GM23338 (cell line): ENCODE measurements around the gene FHIT. TPM values are rescaled to one million over a fixed set of nuclear protein-coding genes. Genes with fewer than 3 reads are reported as not detected.

Experiments
- ATAC-seq: fragments of 200-7000 bp; cut with Tn5 transposase; 3 replicates; pipeline ENCODE4 v1.9.1; 2020
- DNase-seq: peaks from one replicate; pipeline ENCODE4 v3.0.0-alpha.2; 2015; ENCODE audit warnings: low spot score
- H2AFZ ChIP-seq: fragments of 200-600 bp; sonication (generic); 2 replicates; pipeline ENCODE4 v1.8.0; 2016; ENCODE audit warnings: antibody characterized with exemption, mild to moderate bottlenecking, moderate library complexity
- H3F3A ChIP-seq: fragments of 200-600 bp; sonication (generic); replicated peaks from 2 replicates; pipeline ENCODE4 v1.8.0; 2017; ENCODE audit warnings: antibody characterized with exemption, mixed run types, low read depth
- H3K27ac ChIP-seq: fragments of 200-600 bp; sonication (generic); 2 replicates; pipeline ENCODE4 v1.6.1; 2016; ENCODE audit warnings: low read depth
- H3K27me3 ChIP-seq: fragments of 200-600 bp; sonication (generic); 2 replicates; pipeline ENCODE4 v1.8.0; 2016; ENCODE audit warnings: mild to moderate bottlenecking, mixed run types, moderate library complexity; ENCODE audit not compliant: insufficient read depth
- H3K36me3 ChIP-seq: fragments of 200-600 bp; sonication (generic); 2 replicates; pipeline ENCODE4 v1.8.0; 2016; ENCODE audit warnings: mild to moderate bottlenecking; ENCODE audit not compliant: insufficient read depth
- H3K4me1 ChIP-seq: fragments of 200-600 bp; sonication (generic); 2 replicates; pipeline ENCODE4 v1.8.0; 2016; ENCODE audit warnings: mild to moderate bottlenecking, moderate library complexity; ENCODE audit not compliant: insufficient read depth
- H3K4me2 ChIP-seq: fragments of 200-600 bp; sonication (generic); 2 replicates; pipeline ENCODE4 v1.7.1; 2017; ENCODE audit warnings: mixed run types
- H3K4me3 ChIP-seq: fragments of 200-600 bp; sonication (generic); 2 replicates; pipeline ENCODE4 v1.6.1; 2016; ENCODE audit warnings: mixed run types
- H3K79me2 ChIP-seq: fragments of 200-600 bp; sonication (generic); replicated peaks from 2 replicates; pipeline ENCODE4 v1.8.0; 2017; ENCODE audit warnings: mild to moderate bottlenecking; ENCODE audit not compliant: insufficient read depth
- H3K9me2 ChIP-seq: fragments of 200-600 bp; sonication (generic); 2 replicates; pipeline ENCODE4 v1.8.0; 2017; ENCODE audit not compliant: insufficient read depth
- H4K20me1 ChIP-seq: fragments of 200-600 bp; sonication (generic); replicated peaks from 2 replicates; pipeline ENCODE4 v1.8.0; 2017; ENCODE audit warnings: mild to moderate bottlenecking; ENCODE audit not compliant: insufficient read depth
- H3K27ac Mint-ChIP-seq: 2 replicates; pipeline ENCODE4 v1.8.0; 2020; ENCODE audit warnings: inconsistent platforms, mild to moderate bottlenecking, moderate library complexity, mixed read lengths
- H3K27me3 Mint-ChIP-seq: 3 replicates; pipeline ENCODE4 v1.8.0; 2022; ENCODE audit warnings: low read depth, mild to moderate bottlenecking, moderate library complexity, mixed read lengths, inconsistent platforms; ENCODE audit not compliant: insufficient read depth, poor library complexity
- H3K36me3 Mint-ChIP-seq: 3 replicates; pipeline ENCODE4 v1.8.0; 2021; ENCODE audit warnings: low read depth, mild to moderate bottlenecking, inconsistent platforms, moderate library complexity, mixed read lengths
- H3K4me1 Mint-ChIP-seq: 3 replicates; pipeline ENCODE4 v1.8.0; 2020; ENCODE audit warnings: mild to moderate bottlenecking, inconsistent platforms, mixed read lengths
- H3K4me3 Mint-ChIP-seq: 3 replicates; pipeline ENCODE4 v1.8.0; 2021; ENCODE audit warnings: moderate library complexity, mild to moderate bottlenecking, inconsistent platforms, mixed read lengths
- H3K9me3 Mint-ChIP-seq: 3 replicates; pipeline ENCODE4 v1.8.0; 2020; ENCODE audit warnings: moderate library complexity, mild to moderate bottlenecking, inconsistent platforms, mixed read lengths
- CREB1 ChIP-seq: fragments of 250-450 bp; sonication (Bioruptor Pico); IDR thresholded peaks from 2 replicates; pipeline ENCODE4 v1.5.0; 2020; ENCODE audit warnings: low read depth, mild to moderate bottlenecking, moderate library complexity
- ETS1 ChIP-seq: IDR thresholded peaks from 2 replicates; pipeline ENCODE4 v1.6.1; 2016; ENCODE audit warnings: antibody characterized with exemption
- EZH2 ChIP-seq: fragments of 200-600 bp; sonication (generic); IDR thresholded peaks from one replicate; pipeline ENCODE4 v1.8.0; 2017; ENCODE audit warnings: antibody characterized with exemption, mild to moderate bottlenecking, low read depth; ENCODE audit not compliant: unreplicated experiment
- JUNB ChIP-seq: IDR thresholded peaks from one replicate; pipeline ENCODE4 v1.6.1; 2016; ENCODE audit warnings: antibody characterized with exemption; ENCODE audit not compliant: unreplicated experiment
- POLR2AphosphoS5 ChIP-seq: IDR thresholded peaks from 2 replicates; pipeline ENCODE4 v1.6.1; 2016; ENCODE audit warnings: antibody characterized with exemption, low read depth
- polyA plus RNA-seq: library from polyadenylated mRNA; unstranded; fragments of >200 nt; fragmentation: Nextera tagmentation; extraction: Ambion mirVana; gene quantifications from 2 replicates; pipeline ENCODE4 v1.2.1, GENCODE V29; 2016
- total RNA-seq: library from RNA; depleted of rRNA; stranded (reverse); fragments of >200 nt; shearing (Covaris generic); gene quantifications from 2 replicates; pipeline ENCODE4 v1.2.3, GENCODE V29; 2014
- TF ChIP-seq, protein P1 (sequence below): IDR thresholded peaks from one replicate; pipeline ENCODE4 v1.6.1; 2018; ENCODE audit warnings: antibody characterized with exemption; ENCODE audit not compliant: unreplicated experiment
- TF ChIP-seq, protein P2 (sequence below), 2 experiments: fragments of 200-600 bp in 1 of 2; sonication (generic) in 1 of 2; conservative IDR thresholded peaks; 2 replicates each; pipeline versions ENCODE4 v1.5.1 to v1.6.1; 2016 to 2017; ENCODE audit warnings: antibody characterized with exemption in 2 of 2, low read depth in 2 of 2, mild to moderate bottlenecking in 2 of 2, moderate library complexity in 1 of 2
- TF ChIP-seq, protein P3 (sequence below): fragments of 250-450 bp; sonication (Bioruptor Pico); IDR thresholded peaks from 2 replicates; pipeline ENCODE4 v1.5.0; 2020; ENCODE audit warnings: mild to moderate bottlenecking, moderate library complexity

Gene FHIT
- total and polyA plus RNA-seq, 2 experiments from 2014 or later, result 3.0 to 8.3 TPM

DNA sequence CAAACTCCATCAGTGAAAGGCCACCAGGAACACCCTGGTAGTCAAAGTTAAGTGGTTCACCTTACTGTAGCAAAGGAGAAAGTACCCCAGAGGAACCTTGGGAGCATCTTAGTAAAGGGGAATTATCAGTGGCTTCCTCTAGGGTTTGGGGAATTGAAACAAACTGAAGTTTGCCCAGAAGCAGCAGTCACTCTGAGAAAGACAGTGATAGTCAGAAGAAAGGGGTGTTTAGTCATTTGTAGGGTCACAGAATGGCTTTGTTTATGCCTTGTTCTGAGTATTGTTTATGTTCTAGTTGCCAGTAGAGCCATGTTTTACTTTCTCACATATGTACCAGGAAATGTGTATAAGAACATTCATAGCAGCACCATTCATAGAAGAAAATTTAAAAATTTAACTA lies 93.8 kb downstream of the FHIT start:
- no peak for ATAC-seq
- Mint-ChIP-seq H3K4me3 (no peak overlapping the region), H3K36me3 (no peaks in the 10 kb centered on the region), H3K27me3 (no peaks in the 10 kb centered on the region), H3K9me3 (no peaks in the 10 kb centered on the region), H3K27ac (no peak overlapping the region), H3K4me1 (peaks cover 25% of the 10 kb centered on the region)
- no peak overlapping the region for H3K27ac ChIP-seq
- no peak for TF ChIP-seq POLR2AphosphoS5
- TF ChIP-seq JUNB, result no peak
- TF ChIP-seq, protein P1, sequence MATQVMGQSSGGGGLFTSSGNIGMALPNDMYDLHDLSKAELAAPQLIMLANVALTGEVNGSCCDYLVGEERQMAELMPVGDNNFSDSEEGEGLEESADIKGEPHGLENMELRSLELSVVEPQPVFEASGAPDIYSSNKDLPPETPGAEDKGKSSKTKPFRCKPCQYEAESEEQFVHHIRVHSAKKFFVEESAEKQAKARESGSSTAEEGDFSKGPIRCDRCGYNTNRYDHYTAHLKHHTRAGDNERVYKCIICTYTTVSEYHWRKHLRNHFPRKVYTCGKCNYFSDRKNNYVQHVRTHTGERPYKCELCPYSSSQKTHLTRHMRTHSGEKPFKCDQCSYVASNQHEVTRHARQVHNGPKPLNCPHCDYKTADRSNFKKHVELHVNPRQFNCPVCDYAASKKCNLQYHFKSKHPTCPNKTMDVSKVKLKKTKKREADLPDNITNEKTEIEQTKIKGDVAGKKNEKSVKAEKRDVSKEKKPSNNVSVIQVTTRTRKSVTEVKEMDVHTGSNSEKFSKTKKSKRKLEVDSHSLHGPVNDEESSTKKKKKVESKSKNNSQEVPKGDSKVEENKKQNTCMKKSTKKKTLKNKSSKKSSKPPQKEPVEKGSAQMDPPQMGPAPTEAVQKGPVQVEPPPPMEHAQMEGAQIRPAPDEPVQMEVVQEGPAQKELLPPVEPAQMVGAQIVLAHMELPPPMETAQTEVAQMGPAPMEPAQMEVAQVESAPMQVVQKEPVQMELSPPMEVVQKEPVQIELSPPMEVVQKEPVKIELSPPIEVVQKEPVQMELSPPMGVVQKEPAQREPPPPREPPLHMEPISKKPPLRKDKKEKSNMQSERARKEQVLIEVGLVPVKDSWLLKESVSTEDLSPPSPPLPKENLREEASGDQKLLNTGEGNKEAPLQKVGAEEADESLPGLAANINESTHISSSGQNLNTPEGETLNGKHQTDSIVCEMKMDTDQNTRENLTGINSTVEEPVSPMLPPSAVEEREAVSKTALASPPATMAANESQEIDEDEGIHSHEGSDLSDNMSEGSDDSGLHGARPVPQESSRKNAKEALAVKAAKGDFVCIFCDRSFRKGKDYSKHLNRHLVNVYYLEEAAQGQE, result no peak
- TF ChIP-seq, protein P2, sequence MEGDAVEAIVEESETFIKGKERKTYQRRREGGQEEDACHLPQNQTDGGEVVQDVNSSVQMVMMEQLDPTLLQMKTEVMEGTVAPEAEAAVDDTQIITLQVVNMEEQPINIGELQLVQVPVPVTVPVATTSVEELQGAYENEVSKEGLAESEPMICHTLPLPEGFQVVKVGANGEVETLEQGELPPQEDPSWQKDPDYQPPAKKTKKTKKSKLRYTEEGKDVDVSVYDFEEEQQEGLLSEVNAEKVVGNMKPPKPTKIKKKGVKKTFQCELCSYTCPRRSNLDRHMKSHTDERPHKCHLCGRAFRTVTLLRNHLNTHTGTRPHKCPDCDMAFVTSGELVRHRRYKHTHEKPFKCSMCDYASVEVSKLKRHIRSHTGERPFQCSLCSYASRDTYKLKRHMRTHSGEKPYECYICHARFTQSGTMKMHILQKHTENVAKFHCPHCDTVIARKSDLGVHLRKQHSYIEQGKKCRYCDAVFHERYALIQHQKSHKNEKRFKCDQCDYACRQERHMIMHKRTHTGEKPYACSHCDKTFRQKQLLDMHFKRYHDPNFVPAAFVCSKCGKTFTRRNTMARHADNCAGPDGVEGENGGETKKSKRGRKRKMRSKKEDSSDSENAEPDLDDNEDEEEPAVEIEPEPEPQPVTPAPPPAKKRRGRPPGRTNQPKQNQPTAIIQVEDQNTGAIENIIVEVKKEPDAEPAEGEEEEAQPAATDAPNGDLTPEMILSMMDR (conservative IDR thresholded peaks at IDR 0.05; ENCODE audit: low read depth in 2 of 2), result no peak
- no peak for TF ChIP-seq ETS1
- no peak for TF ChIP-seq CREB1 (CRISPR knock-in tag)
- TF ChIP-seq EZH2, result no peak
- TF ChIP-seq, protein P3, sequence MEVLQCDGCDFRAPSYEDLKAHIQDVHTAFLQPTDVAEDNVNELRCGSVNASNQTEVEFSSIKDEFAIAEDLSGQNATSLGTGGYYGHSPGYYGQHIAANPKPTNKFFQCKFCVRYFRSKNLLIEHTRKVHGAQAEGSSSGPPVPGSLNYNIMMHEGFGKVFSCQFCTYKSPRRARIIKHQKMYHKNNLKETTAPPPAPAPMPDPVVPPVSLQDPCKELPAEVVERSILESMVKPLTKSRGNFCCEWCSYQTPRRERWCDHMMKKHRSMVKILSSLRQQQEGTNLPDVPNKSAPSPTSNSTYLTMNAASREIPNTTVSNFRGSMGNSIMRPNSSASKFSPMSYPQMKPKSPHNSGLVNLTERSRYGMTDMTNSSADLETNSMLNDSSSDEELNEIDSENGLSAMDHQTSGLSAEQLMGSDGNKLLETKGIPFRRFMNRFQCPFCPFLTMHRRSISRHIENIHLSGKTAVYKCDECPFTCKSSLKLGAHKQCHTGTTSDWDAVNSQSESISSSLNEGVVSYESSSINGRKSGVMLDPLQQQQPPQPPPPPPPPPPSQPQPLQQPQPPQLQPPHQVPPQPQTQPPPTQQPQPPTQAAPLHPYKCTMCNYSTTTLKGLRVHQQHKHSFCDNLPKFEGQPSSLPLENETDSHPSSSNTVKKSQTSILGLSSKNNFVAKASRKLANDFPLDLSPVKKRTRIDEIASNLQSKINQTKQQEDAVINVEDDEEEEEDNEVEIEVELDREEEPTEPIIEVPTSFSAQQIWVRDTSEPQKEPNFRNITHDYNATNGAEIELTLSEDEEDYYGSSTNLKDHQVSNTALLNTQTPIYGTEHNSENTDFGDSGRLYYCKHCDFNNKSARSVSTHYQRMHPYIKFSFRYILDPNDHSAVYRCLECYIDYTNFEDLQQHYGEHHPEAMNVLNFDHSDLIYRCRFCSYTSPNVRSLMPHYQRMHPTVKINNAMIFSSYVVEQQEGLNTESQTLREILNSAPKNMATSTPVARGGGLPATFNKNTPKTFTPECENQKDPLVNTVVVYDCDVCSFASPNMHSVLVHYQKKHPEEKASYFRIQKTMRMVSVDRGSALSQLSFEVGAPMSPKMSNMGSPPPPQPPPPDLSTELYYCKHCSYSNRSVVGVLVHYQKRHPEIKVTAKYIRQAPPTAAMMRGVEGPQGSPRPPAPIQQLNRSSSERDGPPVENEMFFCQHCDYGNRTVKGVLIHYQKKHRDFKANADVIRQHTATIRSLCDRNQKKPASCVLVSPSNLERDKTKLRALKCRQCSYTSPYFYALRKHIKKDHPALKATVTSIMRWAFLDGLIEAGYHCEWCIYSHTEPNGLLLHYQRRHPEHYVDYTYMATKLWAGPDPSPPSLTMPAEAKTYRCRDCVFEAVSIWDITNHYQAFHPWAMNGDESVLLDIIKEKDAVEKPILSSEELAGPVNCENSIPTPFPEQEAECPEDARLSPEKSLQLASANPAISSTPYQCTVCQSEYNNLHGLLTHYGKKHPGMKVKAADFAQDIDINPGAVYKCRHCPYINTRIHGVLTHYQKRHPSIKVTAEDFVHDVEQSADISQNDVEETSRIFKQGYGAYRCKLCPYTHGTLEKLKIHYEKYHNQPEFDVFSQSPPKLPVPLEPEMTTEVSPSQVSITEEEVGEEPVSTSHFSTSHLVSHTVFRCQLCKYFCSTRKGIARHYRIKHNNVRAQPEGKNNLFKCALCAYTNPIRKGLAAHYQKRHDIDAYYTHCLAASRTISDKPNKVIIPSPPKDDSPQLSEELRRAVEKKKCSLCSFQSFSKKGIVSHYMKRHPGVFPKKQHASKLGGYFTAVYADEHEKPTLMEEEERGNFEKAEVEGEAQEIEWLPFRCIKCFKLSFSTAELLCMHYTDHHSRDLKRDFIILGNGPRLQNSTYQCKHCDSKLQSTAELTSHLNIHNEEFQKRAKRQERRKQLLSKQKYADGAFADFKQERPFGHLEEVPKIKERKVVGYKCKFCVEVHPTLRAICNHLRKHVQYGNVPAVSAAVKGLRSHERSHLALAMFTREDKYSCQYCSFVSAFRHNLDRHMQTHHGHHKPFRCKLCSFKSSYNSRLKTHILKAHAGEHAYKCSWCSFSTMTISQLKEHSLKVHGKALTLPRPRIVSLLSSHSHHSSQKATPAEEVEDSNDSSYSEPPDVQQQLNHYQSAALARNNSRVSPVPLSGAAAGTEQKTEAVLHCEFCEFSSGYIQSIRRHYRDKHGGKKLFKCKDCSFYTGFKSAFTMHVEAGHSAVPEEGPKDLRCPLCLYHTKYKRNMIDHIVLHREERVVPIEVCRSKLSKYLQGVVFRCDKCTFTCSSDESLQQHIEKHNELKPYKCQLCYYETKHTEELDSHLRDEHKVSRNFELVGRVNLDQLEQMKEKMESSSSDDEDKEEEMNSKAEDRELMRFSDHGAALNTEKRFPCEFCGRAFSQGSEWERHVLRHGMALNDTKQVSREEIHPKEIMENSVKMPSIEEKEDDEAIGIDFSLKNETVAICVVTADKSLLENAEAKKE (CRISPR knock-in tag), result no peak
- no peaks in the 10 kb centered on the region for H3K9me2 ChIP-seq
- peaks cover 4% of the 10 kb centered on the region; the same call in 1 of the 2 replicates for H3K4me1 ChIP-seq
- DNase-seq, result no peak
- no peak overlapping the region for H2AFZ ChIP-seq
- H3K27me3 ChIP-seq, result no peaks in the 10 kb centered on the region
- no peaks in the 10 kb centered on the region for H3K79me2 ChIP-seq
- H4K20me1 ChIP-seq, result no peaks in the 10 kb centered on the region
- no peak overlapping the region for H3K4me2 ChIP-seq
- no peak overlapping the region for H3K4me3 ChIP-seq
- no peaks in the 10 kb centered on the region for H3K36me3 ChIP-seq
- no peaks in the 10 kb centered on the region for H3F3A ChIP-seq
